Measurements from ENCODE around the gene CTBP1. TPM values are rescaled to one million over a fixed set of nuclear protein-coding genes. Genes with fewer than 3 reads are reported as not detected.

Gene CTBP1
- total RNA-seq, 1 donor = 246 TPM

GRCh38 chr4:1266881-1267763 lies 18.2 kb upstream of the CTBP1 start:
- Histone ChIP-seq H3K4me1 (ENCODE audit: insufficient read depth, low read length) (no peaks in the 10 kb centered on the region), H3K36me3 (ENCODE audit: insufficient read depth, low read length) (no peaks in the 10 kb centered on the region), H3K27ac (ENCODE audit: low read depth, low read length) (no peak overlapping the region), H4K20me1 (ENCODE audit: insufficient read depth, low read length) (no peaks in the 10 kb centered on the region), H3K27me3 (ENCODE audit: insufficient read depth, low read length) (no peaks in the 10 kb centered on the region), H3K4me3 (ENCODE audit: insufficient read depth, low read length) (no peak overlapping the region), H3K79me2 (ENCODE audit: insufficient read depth, low read length) (no peaks in the 10 kb centered on the region), H3K4me2 (ENCODE audit: insufficient read depth, low read length) (no peak overlapping the region), H2AFZ (ENCODE audit: low read length) (no peak overlapping the region), H3K9me3 (ENCODE audit: low read depth, low read length) (peaks cover 3% of the 10 kb centered on the region)
- DNase-seq (ENCODE audit: insufficient read length, low spot score, missing footprints) = peak; percentile 36
- TF ChIP-seq CTCF (IDR thresholded peaks at IDR 0.05; ENCODE audit: extremely low read depth, low read depth, low read length) = no peak

GRCh38 chr4:1265351-1265750 lies 16.4 kb upstream of the CTBP1 start:
- no peak for TF ChIP-seq CTCF (IDR thresholded peaks at IDR 0.05; ENCODE audit: extremely low read depth, low read depth, low read length)
- no peak overlapping the region for H3K27ac ChIP-seq (ENCODE audit: low read depth, low read length)
- no peaks in the 10 kb centered on the region for H3K4me1 ChIP-seq (ENCODE audit: insufficient read depth, low read length)
- peaks cover 3% of the 10 kb centered on the region for H3K9me3 ChIP-seq (ENCODE audit: low read depth, low read length)
- no peaks in the 10 kb centered on the region for H3K27me3 ChIP-seq (ENCODE audit: insufficient read depth, low read length)
- no peaks in the 10 kb centered on the region for H3K79me2 ChIP-seq (ENCODE audit: insufficient read depth, low read length)
- H3K4me2 ChIP-seq (ENCODE audit: insufficient read depth, low read length) = no peak overlapping the region
- H3K36me3 ChIP-seq (ENCODE audit: insufficient read depth, low read length) = no peaks in the 10 kb centered on the region
- H2AFZ ChIP-seq (ENCODE audit: low read length) = no peak overlapping the region
- no peak overlapping the region for H3K4me3 ChIP-seq (ENCODE audit: insufficient read depth, low read length)
- DNase-seq (ENCODE audit: insufficient read length, low spot score, missing footprints) = no peak
- H4K20me1 ChIP-seq (ENCODE audit: insufficient read depth, low read length) = no peaks in the 10 kb centered on the region

GRCh38 chr4:1264942-1265341 lies 16.0 kb upstream of the CTBP1 start:
- no peak overlapping the region for H3K4me2 ChIP-seq (ENCODE audit: insufficient read depth, low read length)
- H3K9me3 ChIP-seq (ENCODE audit: low read depth, low read length) = peaks cover 3% of the 10 kb centered on the region
- TF ChIP-seq CTCF (IDR thresholded peaks at IDR 0.05; ENCODE audit: extremely low read depth, low read depth, low read length) = no peak
- no peaks in the 10 kb centered on the region for H3K27me3 ChIP-seq (ENCODE audit: insufficient read depth, low read length)
- H2AFZ ChIP-seq (ENCODE audit: low read length) = no peak overlapping the region
- H3K4me3 ChIP-seq (ENCODE audit: insufficient read depth, low read length) = no peak overlapping the region
- H4K20me1 ChIP-seq (ENCODE audit: insufficient read depth, low read length) = no peaks in the 10 kb centered on the region
- no peak overlapping the region for H3K27ac ChIP-seq (ENCODE audit: low read depth, low read length)
- H3K79me2 ChIP-seq (ENCODE audit: insufficient read depth, low read length) = no peaks in the 10 kb centered on the region
- no peak for DNase-seq (ENCODE audit: insufficient read length, low spot score, missing footprints)
- H3K4me1 ChIP-seq (ENCODE audit: insufficient read depth, low read length) = no peaks in the 10 kb centered on the region
- no peaks in the 10 kb centered on the region for H3K36me3 ChIP-seq (ENCODE audit: insufficient read depth, low read length)

GRCh38 chr4:1261107-1261928 lies 12.4 kb upstream of the CTBP1 start:
- no peaks in the 10 kb centered on the region for H3K36me3 ChIP-seq (ENCODE audit: insufficient read depth, low read length)
- no peak overlapping the region for H3K27ac ChIP-seq (ENCODE audit: low read depth, low read length)
- no peaks in the 10 kb centered on the region for H3K27me3 ChIP-seq (ENCODE audit: insufficient read depth, low read length)
- H3K4me3 ChIP-seq (ENCODE audit: insufficient read depth, low read length) = no peak overlapping the region
- DNase-seq (ENCODE audit: insufficient read length, low spot score, missing footprints) = no peak
- no peak for TF ChIP-seq CTCF (IDR thresholded peaks at IDR 0.05; ENCODE audit: extremely low read depth, low read depth, low read length)
- H4K20me1 ChIP-seq (ENCODE audit: insufficient read depth, low read length) = no peaks in the 10 kb centered on the region
- no peaks in the 10 kb centered on the region for H3K9me3 ChIP-seq (ENCODE audit: low read depth, low read length)
- H3K4me1 ChIP-seq (ENCODE audit: insufficient read depth, low read length) = no peaks in the 10 kb centered on the region
- H3K4me2 ChIP-seq (ENCODE audit: insufficient read depth, low read length) = no peak overlapping the region
- H3K79me2 ChIP-seq (ENCODE audit: insufficient read depth, low read length) = no peaks in the 10 kb centered on the region
- no peak overlapping the region for H2AFZ ChIP-seq (ENCODE audit: low read length)
